Effector memory CD4-positive, alpha-beta T cell (primary cell): ENCODE results near the gene CLPTM1L.
"Not testable (repeated sequence)": the region's sequence is repeated elsewhere in the genome, so short reads cannot be mapped to it uniquely, and the experiment has no call there.

ENCODE experiments used
- DNase-seq, 3 donors: peaks; one replicate each; pipeline ENCODE4 v3.0.0-alpha.2; 2020
- H3K27ac ChIP-seq: 2 replicates; pipeline ENCODE4 v1.7.0; 2013; ENCODE audit warnings: mild to moderate bottlenecking, low read length, moderate library complexity; ENCODE audit not compliant: insufficient read depth, poor library complexity, severe bottlenecking
- H3K27me3 ChIP-seq: replicated peaks from 2 replicates; pipeline ENCODE4 v1.7.0; 2013; ENCODE audit warnings: mild to moderate bottlenecking, low read length; ENCODE audit not compliant: insufficient read depth, control insufficient read depth, poor library complexity, severe bottlenecking
- H3K36me3 ChIP-seq: 2 replicates; pipeline ENCODE4 v1.7.0; 2013; ENCODE audit warnings: mild to moderate bottlenecking, low read length, moderate library complexity; ENCODE audit not compliant: control insufficient read depth, insufficient read depth
- H3K4me1 ChIP-seq: 2 replicates; pipeline ENCODE4 v1.7.0; 2013; ENCODE audit warnings: low read length, mild to moderate bottlenecking; ENCODE audit not compliant: control insufficient read depth, insufficient read depth, poor library complexity, severe bottlenecking
- H3K4me3 ChIP-seq: 2 replicates; pipeline ENCODE4 v1.7.0; 2013; ENCODE audit warnings: low read length, low read depth, mild to moderate bottlenecking; ENCODE audit not compliant: insufficient read depth, poor library complexity, severe bottlenecking
- H3K9me3 ChIP-seq: 2 replicates; pipeline ENCODE4 v1.7.0; 2013; ENCODE audit warnings: mild to moderate bottlenecking, low read length, moderate library complexity; ENCODE audit not compliant: control insufficient read depth

The CLPTM1L gene

GRCh38 chr5:1275397-1276391 is 69.2 kb downstream of the CLPTM1L start:
- H3K36me3 ChIP-seq, H3K9me3 ChIP-seq, H3K4me3 ChIP-seq, H3K4me1 ChIP-seq, DNase-seq, H3K27me3 ChIP-seq, H3K27ac ChIP-seq: not testable (repeated sequence)

- Histone ChIP-seq H3K36me3 (no peaks in the 10 kb centered on the region), H3K27me3 (no peaks in the 10 kb centered on the region), H3K4me3 (no peak overlapping the region), H3K4me1 (no peaks in the 10 kb centered on the region), H3K9me3 (no peaks in the 10 kb centered on the region), H3K27ac (no peak overlapping the region)
- no peak for DNase-seq
Measured at GRCh38 chr5:1274471-1274870, 70.4 kb downstream of the CLPTM1L start.

- H3K27ac ChIP-seq: no peak overlapping the region
- no peaks in the 10 kb centered on the region for H3K9me3 ChIP-seq
- no peaks in the 10 kb centered on the region for H3K27me3 ChIP-seq
- H3K36me3 ChIP-seq: no peaks in the 10 kb centered on the region
- H3K4me1 ChIP-seq: peaks cover 4% of the 10 kb centered on the region
- no peak overlapping the region for H3K4me3 ChIP-seq
- DNase-seq: no peak
Measured at GRCh38 chr5:1273745-1274144, 71.2 kb downstream of the CLPTM1L start.

GRCh38 chr5:1272201-1272600 is 72.7 kb downstream of the CLPTM1L start:
- Histone ChIP-seq H3K27me3 (no peaks in the 10 kb centered on the region), H3K4me1 (peaks cover 9% of the 10 kb centered on the region), H3K4me3 (no peak overlapping the region), H3K27ac (no peak overlapping the region), H3K9me3 (no peaks in the 10 kb centered on the region), H3K36me3 (no peaks in the 10 kb centered on the region)
- no peak for DNase-seq

GRCh38 chr5:1270933-1271914 is 73.7 kb downstream of the CLPTM1L start:
- no peak for DNase-seq
- no peak overlapping the region for H3K27ac ChIP-seq
- H3K4me3 ChIP-seq: no peak overlapping the region
- no peaks in the 10 kb centered on the region for H3K36me3 ChIP-seq
- H3K27me3 ChIP-seq: no peaks in the 10 kb centered on the region
- H3K4me1 ChIP-seq: peaks cover 9% of the 10 kb centered on the region
- no peaks in the 10 kb centered on the region for H3K9me3 ChIP-seq

GRCh38 chr5:1270426-1270825 is 74.5 kb downstream of the CLPTM1L start:
- H3K27me3 ChIP-seq: no peaks in the 10 kb centered on the region
- H3K4me1 ChIP-seq: peaks cover 9% of the 10 kb centered on the region
- no peak for DNase-seq
- H3K4me3 ChIP-seq: no peak overlapping the region
- no peaks in the 10 kb centered on the region for H3K36me3 ChIP-seq
- H3K9me3 ChIP-seq: no peaks in the 10 kb centered on the region
- no peak overlapping the region for H3K27ac ChIP-seq

- H3K9me3 ChIP-seq: no peaks in the 10 kb centered on the region
- H3K27me3 ChIP-seq: no peaks in the 10 kb centered on the region
- no peak overlapping the region for H3K27ac ChIP-seq
- peaks cover 9% of the 10 kb centered on the region for H3K4me1 ChIP-seq
- no peak for DNase-seq
- H3K36me3 ChIP-seq: no peaks in the 10 kb centered on the region
- H3K4me3 ChIP-seq: no peak overlapping the region
Measured at GRCh38 chr5:1268666-1269065, 76.2 kb downstream of the CLPTM1L start.

GRCh38 chr5:1268056-1268455 is 76.8 kb downstream of the CLPTM1L start:
- no peak overlapping the region for H3K4me3 ChIP-seq
- H3K4me1 ChIP-seq: peaks cover 9% of the 10 kb centered on the region
- no peaks in the 10 kb centered on the region for H3K36me3 ChIP-seq
- DNase-seq: no peak
- H3K9me3 ChIP-seq: no peaks in the 10 kb centered on the region
- no peak overlapping the region for H3K27ac ChIP-seq
- H3K27me3 ChIP-seq: no peaks in the 10 kb centered on the region
